ENCODE measurements around the gene PRKCE. TPM values are rescaled to one million over a fixed set of nuclear protein-coding genes. Genes with fewer than 3 reads are reported as not detected.

Gene PRKCE
- total RNA-seq, 1 donor from 2014 or later = 4.6 TPM

DNA sequence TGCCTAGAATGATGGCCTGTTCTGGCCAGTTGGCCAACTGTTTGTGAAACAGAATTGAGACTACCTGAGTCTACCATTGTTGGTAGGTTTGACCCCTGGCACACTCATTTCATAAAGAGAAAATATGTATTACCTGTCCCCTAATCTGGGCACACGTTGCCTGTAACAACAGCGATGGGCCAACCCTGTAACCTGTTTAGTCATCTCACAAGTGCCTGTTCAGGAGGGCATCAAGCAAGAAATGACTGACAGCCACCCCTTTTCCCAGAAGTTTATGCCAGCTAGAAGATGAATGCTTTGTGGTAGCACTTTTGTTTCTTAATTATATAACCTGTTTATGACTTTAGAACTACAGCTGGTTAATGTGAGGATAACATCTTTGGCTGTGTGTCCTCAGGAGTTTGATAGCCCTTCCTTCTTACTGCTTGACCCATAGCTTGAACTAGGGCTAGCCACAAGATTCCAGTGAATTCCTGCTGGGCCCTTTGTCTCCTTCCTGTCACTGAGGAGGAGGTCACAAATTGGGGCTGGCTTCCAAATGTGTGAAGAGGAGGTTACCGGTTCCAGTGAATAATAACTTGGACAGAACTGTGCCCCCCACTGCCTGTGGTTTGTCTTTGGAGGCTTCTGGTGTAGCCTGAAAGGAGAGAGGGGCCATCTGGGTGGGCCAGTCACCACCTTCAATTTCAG is 371.8 kb downstream of the PRKCE start:
- Histone ChIP-seq H3K36me3 (no peaks in the 10 kb centered on the region), H3K9me3 (no peaks in the 10 kb centered on the region), H3K4me1 (no peaks in the 10 kb centered on the region), H3K27me3 (no peaks in the 10 kb centered on the region), H3K27ac (no peak overlapping the region), H3K4me3 (no peak overlapping the region)
- intact Hi-C loops (cut with DNase I) = no loop called here
- DNase-seq (ENCODE audit: low spot score in 2 of 2) = no peak
- TF ChIP-seq, protein P1, sequence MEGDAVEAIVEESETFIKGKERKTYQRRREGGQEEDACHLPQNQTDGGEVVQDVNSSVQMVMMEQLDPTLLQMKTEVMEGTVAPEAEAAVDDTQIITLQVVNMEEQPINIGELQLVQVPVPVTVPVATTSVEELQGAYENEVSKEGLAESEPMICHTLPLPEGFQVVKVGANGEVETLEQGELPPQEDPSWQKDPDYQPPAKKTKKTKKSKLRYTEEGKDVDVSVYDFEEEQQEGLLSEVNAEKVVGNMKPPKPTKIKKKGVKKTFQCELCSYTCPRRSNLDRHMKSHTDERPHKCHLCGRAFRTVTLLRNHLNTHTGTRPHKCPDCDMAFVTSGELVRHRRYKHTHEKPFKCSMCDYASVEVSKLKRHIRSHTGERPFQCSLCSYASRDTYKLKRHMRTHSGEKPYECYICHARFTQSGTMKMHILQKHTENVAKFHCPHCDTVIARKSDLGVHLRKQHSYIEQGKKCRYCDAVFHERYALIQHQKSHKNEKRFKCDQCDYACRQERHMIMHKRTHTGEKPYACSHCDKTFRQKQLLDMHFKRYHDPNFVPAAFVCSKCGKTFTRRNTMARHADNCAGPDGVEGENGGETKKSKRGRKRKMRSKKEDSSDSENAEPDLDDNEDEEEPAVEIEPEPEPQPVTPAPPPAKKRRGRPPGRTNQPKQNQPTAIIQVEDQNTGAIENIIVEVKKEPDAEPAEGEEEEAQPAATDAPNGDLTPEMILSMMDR (IDR thresholded peaks at IDR 0.05) = no peak

DNA sequence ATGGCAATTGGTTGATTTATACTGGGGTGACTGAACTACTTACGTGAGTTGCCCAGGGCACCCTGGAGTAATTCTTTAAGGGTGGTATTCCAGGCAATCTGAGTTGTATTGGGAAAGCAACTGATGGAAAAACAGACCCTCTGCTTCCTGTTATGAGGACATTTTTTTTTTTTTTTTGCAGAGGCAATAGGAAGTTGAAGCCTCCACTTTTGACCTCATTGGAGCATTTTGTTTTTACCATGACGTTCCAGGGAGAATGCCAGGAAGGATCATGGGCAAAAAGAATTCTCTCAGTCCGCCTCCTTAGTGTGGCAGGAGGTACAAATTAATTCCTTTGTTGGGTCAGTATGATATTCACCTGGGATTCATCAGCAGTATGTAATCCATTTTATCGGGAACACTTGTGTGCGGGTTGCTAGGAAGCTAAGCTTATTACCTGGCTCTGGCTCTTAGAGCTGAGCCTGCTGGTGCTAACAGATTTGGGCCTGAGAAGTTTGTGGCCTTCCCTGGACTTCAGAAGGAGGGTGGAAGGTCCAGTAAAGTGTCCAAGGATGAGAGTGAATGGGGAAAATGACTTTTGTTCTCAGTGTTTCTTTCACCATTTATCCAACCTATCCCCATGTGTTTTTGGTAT is 372.8 kb downstream of the PRKCE start:
- TF ChIP-seq, protein P1 (IDR thresholded peaks at IDR 0.05) = no peak

DNA sequence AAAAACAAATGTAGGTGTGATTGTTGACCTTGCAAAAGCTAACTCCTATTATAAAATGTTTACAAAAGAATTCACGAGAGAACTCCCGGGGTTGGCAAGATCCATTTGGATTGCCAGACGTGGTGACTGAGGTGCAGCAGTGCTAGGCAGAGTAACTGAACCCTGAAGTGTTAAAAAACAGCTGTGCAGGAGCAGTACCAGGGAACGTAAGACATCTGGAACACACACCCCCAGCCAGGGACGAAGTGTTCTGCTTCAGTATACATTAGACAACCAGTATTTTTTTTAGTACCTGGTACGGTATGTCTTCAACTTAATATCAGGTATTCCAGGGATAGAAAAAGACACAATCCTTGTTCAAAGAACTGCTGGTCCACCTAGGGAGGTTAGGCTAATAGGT is 373.6 kb downstream of the PRKCE start:
- H3K9me3 ChIP-seq = no peaks in the 10 kb centered on the region
- H3K4me3 ChIP-seq = no peak overlapping the region
- intact Hi-C loops (cut with DNase I) = no loop called here
- H3K27ac ChIP-seq = no peak overlapping the region
- TF ChIP-seq, protein P1 (IDR thresholded peaks at IDR 0.05) = no peak
- peaks cover 0 to 3% of the 10 kb centered on the region in 2 donors for H3K4me1 ChIP-seq
- H3K27me3 ChIP-seq = no peaks in the 10 kb centered on the region
- no peak for DNase-seq (ENCODE audit: low spot score in 2 of 2)
- no peaks in the 10 kb centered on the region for H3K36me3 ChIP-seq

More for the DNA sequence above, 372.8 kb downstream of the PRKCE start:
- Histone ChIP-seq H3K4me3 (no peak overlapping the region), H3K4me1 (no peaks in the 10 kb centered on the region), H3K27me3 (no peaks in the 10 kb centered on the region), H3K9me3 (no peaks in the 10 kb centered on the region), H3K27ac (no peak overlapping the region), H3K36me3 (no peaks in the 10 kb centered on the region)
- no peak for DNase-seq (ENCODE audit: low spot score in 2 of 2)
- intact Hi-C loops (cut with DNase I) = no loop called here

DNA sequence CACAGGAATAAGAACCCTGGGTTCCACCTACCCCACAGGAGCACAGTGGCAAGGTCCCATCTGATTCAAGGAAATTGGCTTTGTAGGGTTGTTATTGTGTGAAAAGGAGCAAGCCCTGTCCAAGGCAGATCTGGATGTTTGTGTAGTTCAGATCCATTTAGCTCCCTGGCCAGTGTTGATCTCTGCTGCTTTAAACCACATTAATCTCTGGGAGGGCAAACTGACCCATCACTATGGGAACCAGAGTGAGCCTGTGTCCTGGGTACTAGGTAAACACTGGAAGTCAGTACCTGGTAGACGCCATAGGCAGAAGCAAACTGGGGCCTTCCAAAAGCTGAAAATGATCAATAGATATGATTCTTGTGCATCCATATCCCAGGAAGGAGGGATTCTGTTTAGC is 374.2 kb downstream of the PRKCE start:
- H3K27ac ChIP-seq = no peak overlapping the region
- TF ChIP-seq, protein P1 (IDR thresholded peaks at IDR 0.05) = no peak
- H3K4me1 ChIP-seq = peaks cover 0 to 4% of the 10 kb centered on the region in 2 donors
- H3K36me3 ChIP-seq = no peaks in the 10 kb centered on the region
- intact Hi-C loops (cut with DNase I) = no loop called here
- no peak overlapping the region for H3K4me3 ChIP-seq
- no peaks in the 10 kb centered on the region for H3K9me3 ChIP-seq
- H3K27me3 ChIP-seq = no peaks in the 10 kb centered on the region
- DNase-seq (ENCODE audit: low spot score in 2 of 2) = no peak

DNA sequence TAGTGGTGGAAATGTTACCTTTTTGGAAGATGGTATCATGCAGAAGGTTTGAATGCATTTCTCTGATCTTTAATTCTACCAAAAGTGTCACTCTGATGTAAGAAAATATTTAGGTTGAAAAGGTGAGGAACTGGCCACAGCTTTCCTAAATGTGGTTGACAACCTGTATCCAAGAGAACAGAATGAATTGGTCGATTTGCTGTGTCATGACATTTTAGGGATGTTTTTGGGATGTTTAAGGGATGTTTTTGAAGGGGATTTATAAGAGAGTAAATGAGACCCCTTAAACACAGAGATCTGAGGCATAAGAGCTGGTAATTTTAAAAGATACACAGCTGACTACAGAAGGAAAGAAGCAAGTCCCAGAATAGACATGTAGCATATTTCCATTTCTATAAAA is 375.0 kb downstream of the PRKCE start:
- intact Hi-C loops (cut with DNase I) = no loop called here
- TF ChIP-seq, protein P1 (IDR thresholded peaks at IDR 0.05) = no peak
- Histone ChIP-seq H3K36me3 (no peaks in the 10 kb centered on the region), H3K9me3 (no peaks in the 10 kb centered on the region), H3K4me1 (peaks cover 0 to 11% of the 10 kb centered on the region in 2 donors), H3K27ac (no peak overlapping the region), H3K27me3 (no peaks in the 10 kb centered on the region), H3K4me3 (no peak overlapping the region)
- DNase-seq (ENCODE audit: low spot score in 2 of 2) = no peak

Measured in ascending aorta (tissue), 2 donors.